Liver (tissue), 9 donors: ENCODE data around the gene MDH1B. TPM values are rescaled to one million over a fixed set of nuclear protein-coding genes. Genes with fewer than 3 reads are reported as not detected.

Experiments
- DNase-seq: peaks from one replicate; pipeline ENCODE4 v3.0.0-alpha.2; 2017; ENCODE audit warnings: low spot score
- H3K27ac ChIP-seq, 2 donors: one replicate each; pipeline ENCODE4 v1.7.0; 2013; ENCODE audit warnings: inconsistent platforms in 2 of 2, low read length in 2 of 2, control low read depth in 1 of 2, low read depth in 1 of 2, mild to moderate bottlenecking in 1 of 2
- H3K27me3 ChIP-seq, 4 donors: one replicate each; pipeline versions ENCODE4 v1.6.1 to v1.7.0; 2013; ENCODE audit warnings: low read length in 3 of 4, inconsistent platforms in 1 of 4, mild to moderate bottlenecking in 1 of 4, moderate library complexity in 1 of 4; ENCODE audit not compliant: control insufficient read depth in 4 of 4, insufficient read depth in 4 of 4
- H3K36me3 ChIP-seq, 4 donors: one replicate each; pipeline versions ENCODE4 v1.6.1 to v1.7.0; 2013; ENCODE audit warnings: low read length in 3 of 4, mild to moderate bottlenecking in 3 of 4, low read depth in 1 of 4, moderate library complexity in 1 of 4; ENCODE audit not compliant: control insufficient read depth in 4 of 4, insufficient read depth in 3 of 4
- H3K4me1 ChIP-seq, 4 donors: one replicate each; pipeline versions ENCODE4 v1.6.1 to v1.7.0; 2013; ENCODE audit warnings: low read length in 3 of 4, mild to moderate bottlenecking in 3 of 4, moderate library complexity in 1 of 4; ENCODE audit not compliant: control insufficient read depth in 4 of 4, insufficient read depth in 4 of 4
- H3K4me3 ChIP-seq, 3 donors: one replicate each; pipeline versions ENCODE4 v1.6.1 to v1.7.0; 2013; ENCODE audit warnings: low read length in 3 of 3, control low read depth in 1 of 3, low read depth in 1 of 3, mild to moderate bottlenecking in 1 of 3
- H3K9ac ChIP-seq, 2 donors: one replicate each; pipeline ENCODE4 v1.7.0; 2013; ENCODE audit warnings: low read length in 2 of 2, mild to moderate bottlenecking in 2 of 2, moderate library complexity in 2 of 2, control low read depth in 1 of 2, low read depth in 1 of 2
- H3K9me3 ChIP-seq, 4 donors: one replicate each; pipeline versions ENCODE4 v1.6.1 to v1.7.0; 2013; ENCODE audit warnings: low read length in 3 of 4; ENCODE audit not compliant: control insufficient read depth in 4 of 4
- ATF3 ChIP-seq: IDR thresholded peaks from 2 replicates; pipeline ENCODE4 v1.6.1; 2016; ENCODE audit warnings: antibody characterized with exemption
- CTCF ChIP-seq: fragments of 150-350 bp; IDR thresholded peaks from 2 replicates; pipeline ENCODE4 v1.5.1; 2017; ENCODE audit warnings: improper control_type of control experiment, low read depth, low read length; ENCODE audit not compliant: missing input control
- EGR1 ChIP-seq, 2 donors: IDR thresholded peaks; 2 replicates each; pipeline ENCODE4 v1.6.1; 2016 to 2018; ENCODE audit warnings: antibody characterized with exemption in 2 of 2, low read depth in 2 of 2
- FOXA1 ChIP-seq: IDR thresholded peaks from 2 replicates; pipeline ENCODE4 v1.6.1; 2016; ENCODE audit warnings: antibody characterized with exemption
- FOXA2 ChIP-seq: IDR thresholded peaks from 2 replicates; pipeline ENCODE4 v1.6.1; 2016; ENCODE audit warnings: antibody characterized with exemption
- GABPA ChIP-seq, 2 donors: IDR thresholded peaks in 1 of 2; conservative IDR thresholded peaks in 1 of 2; 2 replicates each; pipeline ENCODE4 v1.6.1; 2016; ENCODE audit warnings: antibody characterized with exemption in 2 of 2, mild to moderate bottlenecking in 1 of 2, moderate library complexity in 1 of 2
- HNF4A ChIP-seq, 2 donors: conservative IDR thresholded peaks; 2 replicates each; pipeline ENCODE4 v1.6.1; 2016; ENCODE audit warnings: antibody characterized with exemption in 2 of 2, mild to moderate bottlenecking in 2 of 2
- HNF4G ChIP-seq: IDR thresholded peaks from 2 replicates; pipeline ENCODE4 v1.6.1; 2016; ENCODE audit warnings: antibody characterized with exemption
- JUND ChIP-seq, 2 donors: IDR thresholded peaks; 2 replicates each; pipeline ENCODE4 v1.6.1; 2016; ENCODE audit warnings: antibody characterized with exemption in 2 of 2
- MAX ChIP-seq: IDR thresholded peaks from 2 replicates; pipeline ENCODE4 v1.6.1; 2016; ENCODE audit warnings: antibody characterized with exemption
- NR2F2 ChIP-seq: IDR thresholded peaks from 2 replicates; pipeline ENCODE4 v1.6.1; 2016; ENCODE audit warnings: antibody characterized with exemption
- RAD21 ChIP-seq, 2 donors: IDR thresholded peaks; 2 replicates each; pipeline ENCODE4 v1.6.1; 2016; ENCODE audit warnings: antibody characterized with exemption in 2 of 2, mild to moderate bottlenecking in 2 of 2
- REST ChIP-seq: IDR thresholded peaks from 2 replicates; pipeline ENCODE4 v1.6.1; 2016; ENCODE audit warnings: antibody characterized with exemption, mild to moderate bottlenecking
- RXRA ChIP-seq, 2 donors: IDR thresholded peaks; 2 replicates each; pipeline ENCODE4 v1.6.1; 2017 to 2018; ENCODE audit warnings: antibody characterized with exemption in 2 of 2, mild to moderate bottlenecking in 1 of 2
- SP1 ChIP-seq: IDR thresholded peaks from 2 replicates; pipeline ENCODE4 v1.6.1; 2018; ENCODE audit warnings: antibody characterized with exemption, mild to moderate bottlenecking
- TAF1 ChIP-seq: conservative IDR thresholded peaks from 2 replicates; pipeline ENCODE4 v1.6.1; 2016; ENCODE audit warnings: antibody characterized with exemption, mild to moderate bottlenecking
- YY1 ChIP-seq: IDR thresholded peaks from 2 replicates; pipeline ENCODE4 v1.6.1; 2016; ENCODE audit warnings: antibody characterized with exemption, mild to moderate bottlenecking
- WGBS: extraction: QIAGEN DNeasy Blood & Tissue Kit; methylation state at CpG from one replicate; pipeline ENCODE4 v1.1.7; 2013; 5-methylcytosine and 5-hydroxymethylcytosine counted together
- polyA plus RNA-seq, 2 donors: library from polyadenylated mRNA; stranded (reverse) in 1 of 2; unstranded in 1 of 2; fragments of 200-250 nt in 1 of 2; fragments of >200 nt in 1 of 2; fragmentation: Nextera tagmentation in 1 of 2; extraction: Ambion mirVana in 1 of 2; gene quantifications; one replicate each; pipeline versions ENCODE4 v1.2.1 to v1.2.3, GENCODE V29; 2013 to 2015
- total RNA-seq, 2 donors: library from RNA; depleted of rRNA; stranded (reverse); fragments of >200 nt; gene quantifications; one replicate each; pipeline ENCODE4 v1.2.3, GENCODE V29; 2014
- TF ChIP-seq, protein P1 (sequence below): IDR thresholded peaks from 2 replicates; pipeline ENCODE4 v1.6.1; 2016; ENCODE audit warnings: antibody characterized with exemption
- donor health status: healthy.
- donor health status: healthy.
- donor health status: healthy.
- donor health status: healthy.
- donor health status: healthy.

Gene MDH1B
- total and polyA plus RNA-seq, 4 donors: 0.09 to 0.33 (median 0.18) TPM; not detected in 1

GRCh38 chr2:206727287-206727686 is 37.8 kb downstream of the MDH1B start:
- Histone ChIP-seq H3K4me1 (no peaks in the 10 kb centered on the region), H3K4me3 (no peak overlapping the region), H3K27me3 (peaks cover 0 to 4% (median 2%) of the 10 kb centered on the region in 4 donors), H3K27ac (no peak overlapping the region), H3K36me3 (no peaks in the 10 kb centered on the region), H3K9ac (no peak overlapping the region), H3K9me3 (no peaks in the 10 kb centered on the region)
- 85% methylated on average over 2 of the region's 2 CpGs for WGBS
- no peak for DNase-seq
- TF ChIP-seq YY1 (no peak), FOXA1 (no peak), HNF4A (conservative IDR thresholded peaks at IDR 0.05) (no peak), NR2F2 (no peak), SP1 (no peak), MAX (no peak), EGR1 (IDR thresholded peaks at IDR 0.05; ENCODE audit: low read depth in 2 of 2) (no peak), REST (no peak), TAF1 (no peak), FOXA2 (no peak), ATF3 (no peak), CTCF (no peak), RXRA (IDR thresholded peaks at IDR 0.05) (no peak), HNF4G (no peak), JUND (IDR thresholded peaks at IDR 0.05) (no peak), RAD21 (IDR thresholded peaks at IDR 0.05) (no peak), GABPA (IDR thresholded peaks at IDR 0.05 in 1 of 2, conservative IDR thresholded peaks at IDR 0.05 in 1 of 2) (no peak)
- TF ChIP-seq, protein P1, sequence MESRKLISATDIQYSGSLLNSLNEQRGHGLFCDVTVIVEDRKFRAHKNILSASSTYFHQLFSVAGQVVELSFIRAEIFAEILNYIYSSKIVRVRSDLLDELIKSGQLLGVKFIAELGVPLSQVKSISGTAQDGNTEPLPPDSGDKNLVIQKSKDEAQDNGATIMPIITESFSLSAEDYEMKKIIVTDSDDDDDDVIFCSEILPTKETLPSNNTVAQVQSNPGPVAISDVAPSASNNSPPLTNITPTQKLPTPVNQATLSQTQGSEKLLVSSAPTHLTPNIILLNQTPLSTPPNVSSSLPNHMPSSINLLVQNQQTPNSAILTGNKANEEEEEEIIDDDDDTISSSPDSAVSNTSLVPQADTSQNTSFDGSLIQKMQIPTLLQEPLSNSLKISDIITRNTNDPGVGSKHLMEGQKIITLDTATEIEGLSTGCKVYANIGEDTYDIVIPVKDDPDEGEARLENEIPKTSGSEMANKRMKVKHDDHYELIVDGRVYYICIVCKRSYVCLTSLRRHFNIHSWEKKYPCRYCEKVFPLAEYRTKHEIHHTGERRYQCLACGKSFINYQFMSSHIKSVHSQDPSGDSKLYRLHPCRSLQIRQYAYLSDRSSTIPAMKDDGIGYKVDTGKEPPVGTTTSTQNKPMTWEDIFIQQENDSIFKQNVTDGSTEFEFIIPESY: no peak
